ENCODE data around the gene CTSS. TPM values are rescaled to one million over a fixed set of nuclear protein-coding genes. Genes with fewer than 3 reads are reported as not detected.

Gene CTSS
- total RNA-seq, 1 experiment from 2014 or later, result 0.57 TPM

DNA sequence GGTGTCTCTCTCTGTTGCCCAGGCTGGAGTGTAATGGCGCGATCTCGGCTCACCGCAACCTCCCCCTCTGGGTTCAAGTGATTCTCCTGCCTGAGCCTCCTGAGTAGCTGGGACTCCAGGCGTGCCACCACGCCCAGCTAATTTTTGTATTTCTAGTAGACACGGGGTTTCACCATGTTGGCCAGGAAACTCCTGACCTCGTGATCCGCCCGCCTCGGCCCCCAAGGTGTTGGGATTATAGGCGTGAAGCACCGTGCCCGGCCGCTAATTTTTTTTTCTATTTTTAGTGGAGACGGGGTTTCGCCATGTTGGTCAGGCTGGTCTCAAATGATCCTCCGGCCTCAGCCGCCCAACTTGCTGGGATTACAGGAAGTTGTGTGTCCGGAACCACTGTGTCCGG, 45.5 kb downstream of the CTSS start:
- Histone ChIP-seq H3K4me2 (ENCODE audit: low read length) (no peak overlapping the region), H3K36me3 (ENCODE audit: control insufficient read depth in 1 of 2, insufficient read depth in 2 of 2, low read length in 2 of 2) (no peaks in the 10 kb centered on the region), H3K4me1 (ENCODE audit: control insufficient read depth in 1 of 2, insufficient read depth in 2 of 2, low read length in 2 of 2) (no peaks in the 10 kb centered on the region), H3K4me3 (replicated peaks in 1 of 2; ENCODE audit: low read depth in 1 of 2, low read length in 2 of 2) (no peak overlapping the region), H3K9me2 (ENCODE audit: insufficient read depth) (no peaks in the 10 kb centered on the region), H3K27me3 (ENCODE audit: insufficient read depth, low read length) (no peaks in the 10 kb centered on the region), H3K27ac (ENCODE audit: low read depth, low read length) (no peak overlapping the region), H3K79me2 (ENCODE audit: insufficient read depth, low read length) (no peaks in the 10 kb centered on the region), H3K9me3 (ENCODE audit: control insufficient read depth in 1 of 2, insufficient read depth in 1 of 2, low read depth in 1 of 2, low read length in 2 of 2) (no peaks in the 10 kb centered on the region), H4K20me1 (ENCODE audit: insufficient read depth) (no peaks in the 10 kb centered on the region), H3K9ac (ENCODE audit: low read length) (no peak overlapping the region), H2AFZ (ENCODE audit: low read depth, low read length, poor library complexity, severe bottlenecking) (no peak overlapping the region)
- intact Hi-C loops (cut with micrococcal nuclease), result no loop called here
- TF ChIP-seq, protein P1, sequence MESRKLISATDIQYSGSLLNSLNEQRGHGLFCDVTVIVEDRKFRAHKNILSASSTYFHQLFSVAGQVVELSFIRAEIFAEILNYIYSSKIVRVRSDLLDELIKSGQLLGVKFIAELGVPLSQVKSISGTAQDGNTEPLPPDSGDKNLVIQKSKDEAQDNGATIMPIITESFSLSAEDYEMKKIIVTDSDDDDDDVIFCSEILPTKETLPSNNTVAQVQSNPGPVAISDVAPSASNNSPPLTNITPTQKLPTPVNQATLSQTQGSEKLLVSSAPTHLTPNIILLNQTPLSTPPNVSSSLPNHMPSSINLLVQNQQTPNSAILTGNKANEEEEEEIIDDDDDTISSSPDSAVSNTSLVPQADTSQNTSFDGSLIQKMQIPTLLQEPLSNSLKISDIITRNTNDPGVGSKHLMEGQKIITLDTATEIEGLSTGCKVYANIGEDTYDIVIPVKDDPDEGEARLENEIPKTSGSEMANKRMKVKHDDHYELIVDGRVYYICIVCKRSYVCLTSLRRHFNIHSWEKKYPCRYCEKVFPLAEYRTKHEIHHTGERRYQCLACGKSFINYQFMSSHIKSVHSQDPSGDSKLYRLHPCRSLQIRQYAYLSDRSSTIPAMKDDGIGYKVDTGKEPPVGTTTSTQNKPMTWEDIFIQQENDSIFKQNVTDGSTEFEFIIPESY (IDR thresholded peaks at IDR 0.05; ENCODE audit: extremely low read depth, insufficient replicate concordance, low read length), result no peak
- TF ChIP-seq YY1 (IDR thresholded peaks at IDR 0.05; ENCODE audit: extremely low read depth, insufficient replicate concordance, low read depth, low read length), result no peak
- TF ChIP-seq, protein P2, sequence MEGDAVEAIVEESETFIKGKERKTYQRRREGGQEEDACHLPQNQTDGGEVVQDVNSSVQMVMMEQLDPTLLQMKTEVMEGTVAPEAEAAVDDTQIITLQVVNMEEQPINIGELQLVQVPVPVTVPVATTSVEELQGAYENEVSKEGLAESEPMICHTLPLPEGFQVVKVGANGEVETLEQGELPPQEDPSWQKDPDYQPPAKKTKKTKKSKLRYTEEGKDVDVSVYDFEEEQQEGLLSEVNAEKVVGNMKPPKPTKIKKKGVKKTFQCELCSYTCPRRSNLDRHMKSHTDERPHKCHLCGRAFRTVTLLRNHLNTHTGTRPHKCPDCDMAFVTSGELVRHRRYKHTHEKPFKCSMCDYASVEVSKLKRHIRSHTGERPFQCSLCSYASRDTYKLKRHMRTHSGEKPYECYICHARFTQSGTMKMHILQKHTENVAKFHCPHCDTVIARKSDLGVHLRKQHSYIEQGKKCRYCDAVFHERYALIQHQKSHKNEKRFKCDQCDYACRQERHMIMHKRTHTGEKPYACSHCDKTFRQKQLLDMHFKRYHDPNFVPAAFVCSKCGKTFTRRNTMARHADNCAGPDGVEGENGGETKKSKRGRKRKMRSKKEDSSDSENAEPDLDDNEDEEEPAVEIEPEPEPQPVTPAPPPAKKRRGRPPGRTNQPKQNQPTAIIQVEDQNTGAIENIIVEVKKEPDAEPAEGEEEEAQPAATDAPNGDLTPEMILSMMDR (IDR thresholded peaks at IDR 0.05 in 2 of 3, conservative IDR thresholded peaks at IDR 0.05 in 1 of 3; ENCODE audit: borderline replicate concordance in 1 of 3, insufficient read depth in 1 of 3, low read depth in 2 of 3, low read length in 2 of 3), result no peak
- TF ChIP-seq EZH2phosphoT487 (IDR thresholded peaks at IDR 0.05; ENCODE audit: borderline replicate concordance), result no peak
- TF ChIP-seq EGR1 (IDR thresholded peaks at IDR 0.05; ENCODE audit: low read depth), result no peak
- TF ChIP-seq JUND (IDR thresholded peaks at IDR 0.05), result no peak
- TF ChIP-seq POLR2AphosphoS5 (IDR thresholded peaks at IDR 0.05; ENCODE audit: low read depth, low read length), result no peak
- TF ChIP-seq TCF7L2 (IDR thresholded peaks at IDR 0.05; ENCODE audit: borderline replicate concordance, extremely low read depth, insufficient read depth, insufficient read length), result no peak
- TF ChIP-seq, protein P3, sequence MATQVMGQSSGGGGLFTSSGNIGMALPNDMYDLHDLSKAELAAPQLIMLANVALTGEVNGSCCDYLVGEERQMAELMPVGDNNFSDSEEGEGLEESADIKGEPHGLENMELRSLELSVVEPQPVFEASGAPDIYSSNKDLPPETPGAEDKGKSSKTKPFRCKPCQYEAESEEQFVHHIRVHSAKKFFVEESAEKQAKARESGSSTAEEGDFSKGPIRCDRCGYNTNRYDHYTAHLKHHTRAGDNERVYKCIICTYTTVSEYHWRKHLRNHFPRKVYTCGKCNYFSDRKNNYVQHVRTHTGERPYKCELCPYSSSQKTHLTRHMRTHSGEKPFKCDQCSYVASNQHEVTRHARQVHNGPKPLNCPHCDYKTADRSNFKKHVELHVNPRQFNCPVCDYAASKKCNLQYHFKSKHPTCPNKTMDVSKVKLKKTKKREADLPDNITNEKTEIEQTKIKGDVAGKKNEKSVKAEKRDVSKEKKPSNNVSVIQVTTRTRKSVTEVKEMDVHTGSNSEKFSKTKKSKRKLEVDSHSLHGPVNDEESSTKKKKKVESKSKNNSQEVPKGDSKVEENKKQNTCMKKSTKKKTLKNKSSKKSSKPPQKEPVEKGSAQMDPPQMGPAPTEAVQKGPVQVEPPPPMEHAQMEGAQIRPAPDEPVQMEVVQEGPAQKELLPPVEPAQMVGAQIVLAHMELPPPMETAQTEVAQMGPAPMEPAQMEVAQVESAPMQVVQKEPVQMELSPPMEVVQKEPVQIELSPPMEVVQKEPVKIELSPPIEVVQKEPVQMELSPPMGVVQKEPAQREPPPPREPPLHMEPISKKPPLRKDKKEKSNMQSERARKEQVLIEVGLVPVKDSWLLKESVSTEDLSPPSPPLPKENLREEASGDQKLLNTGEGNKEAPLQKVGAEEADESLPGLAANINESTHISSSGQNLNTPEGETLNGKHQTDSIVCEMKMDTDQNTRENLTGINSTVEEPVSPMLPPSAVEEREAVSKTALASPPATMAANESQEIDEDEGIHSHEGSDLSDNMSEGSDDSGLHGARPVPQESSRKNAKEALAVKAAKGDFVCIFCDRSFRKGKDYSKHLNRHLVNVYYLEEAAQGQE (IDR thresholded peaks at IDR 0.05; ENCODE audit: low read depth), result no peak
- TF ChIP-seq, protein P4, sequence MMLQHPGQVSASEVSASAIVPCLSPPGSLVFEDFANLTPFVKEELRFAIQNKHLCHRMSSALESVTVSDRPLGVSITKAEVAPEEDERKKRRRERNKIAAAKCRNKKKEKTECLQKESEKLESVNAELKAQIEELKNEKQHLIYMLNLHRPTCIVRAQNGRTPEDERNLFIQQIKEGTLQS (IDR thresholded peaks at IDR 0.05), result no peak
- TF ChIP-seq RAD21 (IDR thresholded peaks at IDR 0.05; ENCODE audit: low read depth), result no peak
- no peak for TF ChIP-seq FOSL1 (IDR thresholded peaks at IDR 0.05; ENCODE audit: low read depth)
- TF ChIP-seq SP1 (IDR thresholded peaks at IDR 0.05; ENCODE audit: low read depth), result no peak
- TF ChIP-seq EZH2 (IDR thresholded peaks at IDR 0.05), result no peak
- TF ChIP-seq ZFX (IDR thresholded peaks at IDR 0.05), result no peak
- no peak for TF ChIP-seq POLR2A (IDR thresholded peaks at IDR 0.05; ENCODE audit: borderline replicate concordance, extremely low read depth, insufficient read depth, insufficient read length)
- no peak for TF ChIP-seq CBX3 (IDR thresholded peaks at IDR 0.05; ENCODE audit: low read depth)
- CTCF ChIA-PET, result no interaction called here
- POLR2A ChIA-PET, result no interaction called here
- RAD21 ChIA-PET (ENCODE audit: low non-redundant PET in 1 of 2, low total read pairs in 2 of 2, uncharacterized antibody in 2 of 2, unreplicated experiment in 2 of 2), result no interaction called here
- ATAC-seq (no peak), DNase-seq (ENCODE audit: low read depth, low spot score) (no peak)
- no TSS peak for BruUV-seq (replicated peaks)
